ENCODE results near the gene AHCYL1.

The AHCYL1 gene

DNA sequence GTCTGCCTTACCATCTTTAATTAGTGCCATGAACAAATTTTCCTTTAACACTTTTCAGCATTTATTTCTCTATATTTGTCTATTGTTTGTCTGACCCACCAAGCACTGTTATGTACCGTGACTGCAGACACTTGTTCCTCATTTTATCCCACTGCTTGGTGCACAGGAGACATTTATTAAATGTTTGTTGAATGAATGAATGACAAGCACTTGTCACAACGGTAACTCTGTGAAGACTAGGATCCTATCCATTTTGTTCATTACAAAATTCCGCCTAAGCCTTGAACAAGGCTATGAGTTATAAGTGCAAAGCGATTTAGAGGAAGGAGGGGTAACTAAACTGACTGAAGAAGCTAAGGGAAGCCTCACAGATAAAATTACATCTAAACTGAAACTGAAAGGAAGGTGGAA, 49.5 kb downstream of the AHCYL1 start:
- TF ChIP-seq, protein P1, sequence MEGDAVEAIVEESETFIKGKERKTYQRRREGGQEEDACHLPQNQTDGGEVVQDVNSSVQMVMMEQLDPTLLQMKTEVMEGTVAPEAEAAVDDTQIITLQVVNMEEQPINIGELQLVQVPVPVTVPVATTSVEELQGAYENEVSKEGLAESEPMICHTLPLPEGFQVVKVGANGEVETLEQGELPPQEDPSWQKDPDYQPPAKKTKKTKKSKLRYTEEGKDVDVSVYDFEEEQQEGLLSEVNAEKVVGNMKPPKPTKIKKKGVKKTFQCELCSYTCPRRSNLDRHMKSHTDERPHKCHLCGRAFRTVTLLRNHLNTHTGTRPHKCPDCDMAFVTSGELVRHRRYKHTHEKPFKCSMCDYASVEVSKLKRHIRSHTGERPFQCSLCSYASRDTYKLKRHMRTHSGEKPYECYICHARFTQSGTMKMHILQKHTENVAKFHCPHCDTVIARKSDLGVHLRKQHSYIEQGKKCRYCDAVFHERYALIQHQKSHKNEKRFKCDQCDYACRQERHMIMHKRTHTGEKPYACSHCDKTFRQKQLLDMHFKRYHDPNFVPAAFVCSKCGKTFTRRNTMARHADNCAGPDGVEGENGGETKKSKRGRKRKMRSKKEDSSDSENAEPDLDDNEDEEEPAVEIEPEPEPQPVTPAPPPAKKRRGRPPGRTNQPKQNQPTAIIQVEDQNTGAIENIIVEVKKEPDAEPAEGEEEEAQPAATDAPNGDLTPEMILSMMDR (IDR thresholded peaks at IDR 0.05), result no peak

DNA sequence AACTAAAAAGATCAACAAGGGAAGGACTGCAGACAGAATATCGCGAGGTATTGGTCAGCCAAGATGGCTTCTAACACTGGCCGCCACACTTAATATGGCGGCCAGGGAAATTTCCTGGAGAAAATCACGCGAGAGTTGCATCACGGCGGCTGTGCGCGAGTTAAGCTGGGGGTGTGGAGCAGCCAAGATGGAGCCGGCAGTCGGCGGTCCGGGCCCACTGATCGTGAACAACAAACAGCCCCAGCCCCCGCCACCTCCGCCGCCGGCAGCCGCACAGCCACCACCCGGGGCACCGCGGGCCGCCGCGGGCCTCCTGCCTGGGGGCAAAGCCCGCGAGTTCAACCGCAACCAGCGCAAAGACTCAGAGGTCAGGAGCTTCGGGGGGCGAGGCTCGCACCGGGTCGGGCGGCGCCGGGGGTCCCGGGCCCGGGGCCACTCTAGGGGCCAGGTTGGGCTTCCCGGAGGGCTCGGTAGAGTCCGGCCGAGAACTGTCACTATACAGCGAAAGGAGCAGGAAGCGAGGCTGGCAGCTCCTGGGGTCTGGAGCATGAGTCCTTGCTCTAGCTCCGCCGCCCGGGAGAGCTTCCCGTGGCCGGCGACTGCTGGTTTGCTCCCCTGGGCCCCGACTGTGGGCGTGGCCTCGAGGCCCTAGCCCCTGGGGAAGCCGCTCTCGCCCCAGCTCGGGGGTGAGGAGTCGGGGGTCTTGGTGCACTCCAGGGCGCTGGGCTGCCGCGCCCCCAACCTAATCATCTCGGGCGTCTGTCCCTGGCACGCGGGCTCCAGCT, 50.1 kb downstream of the AHCYL1 start, which contains the start of gene STRIP1:
STRIP1 (plus strand) TSS at position 174 of the 785 bp plus-strand sequence; CDS start at position 188, 14 bp downstream.
- TF ChIP-seq, protein P1 (IDR thresholded peaks at IDR 0.05), result no peak

DNA sequence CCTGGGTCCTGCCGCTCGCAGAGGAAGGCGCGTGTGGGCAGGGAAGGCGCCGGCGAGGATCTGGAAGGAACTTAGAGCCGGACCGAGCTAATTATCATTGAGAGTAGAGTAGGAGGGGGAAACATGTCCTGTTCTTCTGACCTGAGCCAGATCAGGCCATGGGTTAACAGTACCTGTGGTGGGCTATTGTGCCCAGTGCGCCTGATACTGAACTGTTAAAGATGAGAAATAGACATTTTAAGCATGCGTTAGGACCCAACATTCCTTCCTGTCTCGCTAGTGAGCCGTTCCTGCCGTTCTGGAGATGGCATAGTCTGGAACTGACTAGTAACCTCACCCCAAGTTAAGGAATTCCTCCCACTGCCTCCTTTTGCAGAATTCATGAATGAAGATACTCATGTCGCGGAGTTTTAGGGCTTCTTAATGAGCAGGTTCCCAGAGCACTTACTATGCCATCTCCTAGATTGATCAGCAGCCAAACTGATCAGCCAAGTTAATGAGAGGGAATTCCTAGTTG, 50.7 kb downstream of the AHCYL1 start:
- TF ChIP-seq, protein P1 (IDR thresholded peaks at IDR 0.05), result no peak

DNA sequence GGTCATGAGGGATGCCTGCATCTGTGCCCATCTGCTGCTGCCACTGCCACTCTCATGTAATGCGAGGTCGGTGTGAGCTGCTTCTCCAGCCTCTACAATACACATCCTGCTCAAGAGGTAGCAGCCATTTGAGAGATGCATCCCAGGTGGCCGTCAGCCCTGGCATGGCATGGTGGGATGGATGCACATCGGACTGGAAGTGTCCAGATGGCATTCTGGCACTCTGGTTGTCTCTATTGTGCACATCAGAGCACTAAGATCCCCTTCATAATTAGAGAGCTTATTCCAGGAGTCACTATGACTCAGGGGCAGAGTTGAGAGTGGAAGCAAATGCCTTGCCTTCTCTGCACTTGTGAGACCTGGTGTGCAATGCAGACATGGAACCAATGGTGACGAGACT, 53.7 kb downstream of the AHCYL1 start:
- TF ChIP-seq, protein P1 (IDR thresholded peaks at IDR 0.05), result no peak

- TF ChIP-seq, protein P1 (IDR thresholded peaks at IDR 0.05), result no peak
Observed at GRCh38 chr1:110039641-110040040, 55.1 kb downstream of the AHCYL1 start.

- TF ChIP-seq, protein P1 (IDR thresholded peaks at IDR 0.05), result no peak
Observed at GRCh38 chr1:110040548-110040947, 56.0 kb downstream of the AHCYL1 start.

DNA sequence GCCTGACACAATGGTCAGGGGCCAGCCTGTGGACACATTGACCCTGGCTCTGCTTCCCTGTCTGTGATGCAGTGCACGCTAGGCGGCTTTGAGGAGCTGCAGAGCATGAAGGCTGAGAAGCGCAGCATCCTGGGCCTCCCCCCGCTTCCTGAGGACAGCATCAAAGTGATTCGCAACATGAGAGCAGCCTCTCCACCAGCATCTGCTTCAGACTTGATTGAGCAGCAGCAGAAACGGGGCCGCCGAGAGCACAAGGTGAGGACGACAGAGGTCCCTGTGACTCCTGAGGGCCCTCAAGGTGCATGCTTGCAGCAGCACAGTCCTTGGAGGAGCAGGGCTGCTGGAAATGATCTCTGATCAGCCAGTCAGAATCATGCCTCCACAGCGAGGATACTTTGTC, 58.5 kb downstream of the AHCYL1 start:
- TF ChIP-seq, protein P1 (IDR thresholded peaks at IDR 0.05), result no peak

Measured in LNCAP (cell line).